Activated T-cell treated with anti-CD3 and anti-CD28 coated beads, Interleukin-2, amount 50 U/mL, for 72 hours (primary cell): ENCODE measurements around the gene TOP1. TPM values are rescaled to one million over a fixed set of nuclear protein-coding genes. Genes with fewer than 3 reads are reported as not detected.

Experiments used
- ATAC-seq, 2 donors: fragments of 150-1000 bp; cut with Tn5 transposase; replicated peaks in 1 of 2; 2 replicates each; pipeline ENCODE4 v1.10.0; 2021; ENCODE audit warnings: moderate library complexity in 2 of 2, mild to moderate bottlenecking in 1 of 2
- DNase-seq, 2 donors: peaks; one replicate each; pipeline ENCODE4 v3.0.0; 2021 to 2022; ENCODE audit warnings: mixed read lengths in 1 of 2
- H3K27ac Mint-ChIP-seq: one replicate; pipeline ENCODE4 v1.8.0; 2022; ENCODE audit warnings: mild to moderate bottlenecking, moderate library complexity, mixed read lengths
- H3K27me3 Mint-ChIP-seq: one replicate; pipeline ENCODE4 v1.8.0; 2022; ENCODE audit warnings: low read depth, mixed read lengths
- H3K36me3 Mint-ChIP-seq, 2 donors: one replicate each; pipeline ENCODE4 v1.8.0; 2022; ENCODE audit warnings: mixed read lengths in 2 of 2, mild to moderate bottlenecking in 1 of 2; ENCODE audit not compliant: insufficient read depth in 2 of 2
- H3K4me1 Mint-ChIP-seq: one replicate; pipeline ENCODE4 v1.8.0; 2022; ENCODE audit warnings: low read depth, mixed read lengths
- H3K4me3 Mint-ChIP-seq, 2 donors: one replicate each; pipeline ENCODE4 v1.8.0; 2022; ENCODE audit warnings: mild to moderate bottlenecking in 2 of 2, mixed read lengths in 2 of 2, moderate library complexity in 2 of 2
- H3K9me3 Mint-ChIP-seq, 2 donors: one replicate each; pipeline ENCODE4 v1.8.0; 2022; ENCODE audit warnings: mixed read lengths in 2 of 2
- total RNA-seq, 2 donors: library from RNA; stranded (reverse); gene quantifications; one replicate each; pipeline ENCODE4 v1.2.3, GENCODE V29; 2022

TOP1 gene
- total RNA-seq, 2 donors from 2014 or later, result 78.7 to 86.1 TPM

DNA sequence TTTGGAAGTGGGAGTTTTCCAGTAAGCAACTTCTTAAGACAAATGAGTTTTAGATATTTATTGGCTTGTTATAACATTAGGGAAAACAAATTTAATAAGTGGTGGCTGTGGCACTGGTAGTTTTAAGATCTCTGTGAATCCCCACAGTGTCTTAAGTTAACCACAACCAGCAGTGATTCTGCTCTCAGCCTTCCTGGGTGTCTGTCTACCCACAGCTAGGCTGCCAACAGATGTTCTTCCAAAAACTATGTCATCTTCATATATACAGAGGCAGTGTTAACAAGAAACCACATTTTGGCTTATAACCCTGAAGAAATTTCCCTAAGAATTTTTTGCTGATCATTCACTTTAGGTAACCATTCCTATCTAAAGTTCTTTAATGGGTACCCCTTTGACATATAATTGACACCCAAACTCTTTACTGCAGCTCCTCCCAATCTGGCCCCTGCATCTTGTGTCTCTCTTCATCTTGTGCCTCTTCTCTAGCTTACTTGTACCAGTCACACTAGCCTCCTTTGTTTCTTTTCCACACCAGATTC, 52.7 kb downstream of the TOP1 start:
- ATAC-seq (peak in 1 of 2 donors; percentile 38), DNase-seq (no peak)
- H3K9me3 Mint-ChIP-seq, result no peaks in the 10 kb centered on the region
- peaks cover 9 to 39% of the 10 kb centered on the region in 2 donors for H3K36me3 Mint-ChIP-seq
- no peak overlapping the region for H3K4me3 Mint-ChIP-seq
- peak overlapping the region; percentile 4 for H3K27ac Mint-ChIP-seq
- H3K27me3 Mint-ChIP-seq, result no peaks in the 10 kb centered on the region
- H3K4me1 Mint-ChIP-seq, result peaks cover 30% of the 10 kb centered on the region

DNA sequence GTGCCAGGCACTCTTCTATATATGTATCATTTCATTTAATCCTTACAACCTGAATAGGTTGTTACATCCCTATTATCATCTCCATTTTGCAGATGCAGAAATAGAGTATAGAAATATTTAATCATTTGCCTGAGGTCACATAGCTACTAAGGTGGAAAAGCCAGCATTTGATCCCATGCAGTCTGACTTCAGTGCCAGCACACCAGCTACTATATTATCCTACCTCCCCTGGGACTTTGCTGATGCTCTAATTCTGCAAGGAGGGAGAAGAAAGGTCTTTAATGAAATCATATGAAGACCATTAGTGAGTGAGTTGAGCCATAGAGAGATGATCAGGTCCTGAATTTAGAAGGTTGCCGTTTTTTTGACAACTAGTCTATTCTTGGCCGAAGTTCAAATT, 53.7 kb downstream of the TOP1 start:
- Mint-ChIP-seq H3K27ac (no peak overlapping the region), H3K9me3 (no peaks in the 10 kb centered on the region), H3K4me3 (no peak overlapping the region), H3K27me3 (no peaks in the 10 kb centered on the region), H3K4me1 (peaks cover 29% of the 10 kb centered on the region), H3K36me3 (peaks cover 9 to 36% of the 10 kb centered on the region in 2 donors)
- ATAC-seq, result no peak
- DNase-seq, result no peak

DNA sequence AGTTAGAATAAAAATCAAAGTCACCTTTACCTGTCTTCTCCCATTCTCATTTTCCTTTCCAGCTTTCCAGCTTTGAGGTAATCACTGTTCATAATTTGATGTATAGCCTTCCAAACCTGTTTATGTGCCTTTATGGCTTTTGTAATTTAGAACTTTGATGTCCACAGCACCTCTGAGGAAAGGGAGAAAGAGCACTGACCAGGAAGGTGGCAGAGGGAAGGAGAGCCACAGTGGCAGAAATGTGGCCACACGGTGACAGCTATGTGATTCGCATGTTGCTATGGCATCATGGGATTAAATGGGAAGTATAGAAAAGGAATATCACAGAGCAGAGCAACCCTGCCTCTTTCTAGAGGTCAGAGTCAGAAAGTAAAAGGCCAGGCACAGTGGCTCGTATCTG, 57.0 kb downstream of the TOP1 start:
- Mint-ChIP-seq H3K9me3 (no peaks in the 10 kb centered on the region), H3K36me3 (peaks cover 5 to 25% of the 10 kb centered on the region in 2 donors), H3K27me3 (no peaks in the 10 kb centered on the region), H3K4me3 (no peak overlapping the region), H3K4me1 (peaks cover 17% of the 10 kb centered on the region), H3K27ac (peak overlapping the region; percentile 11)
- ATAC-seq (no peak), DNase-seq (no peak)

DNA sequence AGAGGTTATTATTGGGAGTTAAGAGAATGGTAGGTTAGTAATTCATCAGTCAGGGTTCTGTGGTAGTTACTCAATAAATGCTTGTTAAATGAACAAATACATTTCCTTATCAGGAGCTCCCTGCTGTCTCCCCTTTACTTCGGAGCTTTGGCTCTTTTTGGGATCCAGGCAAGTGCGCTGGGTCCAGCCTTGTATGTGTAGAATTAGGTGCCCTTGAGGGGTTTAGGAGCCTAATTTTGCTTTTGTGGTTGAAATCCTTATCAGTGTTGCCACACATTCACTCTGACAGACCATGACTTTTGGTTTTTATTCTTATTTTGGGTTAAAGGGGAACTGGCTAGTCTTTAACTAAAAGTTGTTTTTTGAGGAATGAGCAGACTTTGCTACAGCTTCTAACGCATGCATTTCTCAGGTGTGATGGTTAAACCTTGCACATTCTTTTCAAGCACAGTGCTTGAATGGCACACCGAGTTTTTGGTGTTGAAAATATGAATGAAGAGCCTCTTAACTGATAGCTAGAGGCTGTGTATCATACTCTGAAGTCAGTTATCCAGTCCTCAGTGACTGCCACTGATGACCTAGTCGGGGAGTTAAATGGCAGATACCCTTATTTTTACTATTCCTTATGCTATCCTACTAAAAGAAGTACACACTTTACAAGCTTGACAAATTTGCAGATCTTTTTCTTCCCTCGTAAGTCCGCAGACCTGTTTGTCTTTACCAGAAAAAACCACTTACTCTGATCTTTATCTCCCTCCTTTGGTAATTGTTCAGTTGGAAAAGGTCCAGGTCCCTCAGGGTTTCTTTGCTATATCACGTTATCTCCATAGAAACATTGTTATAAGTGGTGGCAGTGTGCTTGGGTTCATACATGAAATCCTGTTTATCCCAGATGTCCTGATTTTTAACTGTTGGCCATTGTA, 58.0 kb downstream of the TOP1 start:
- Mint-ChIP-seq H3K9me3 (no peaks in the 10 kb centered on the region), H3K4me3 (peak overlapping the region in 1 of 2 donors; percentile 19), H3K27ac (peak overlapping the region; percentile 52), H3K27me3 (no peaks in the 10 kb centered on the region), H3K36me3 (peaks cover 3 to 20% of the 10 kb centered on the region in 2 donors), H3K4me1 (peaks cover 17% of the 10 kb centered on the region)
- no peak for ATAC-seq
- DNase-seq, result no peak

DNA sequence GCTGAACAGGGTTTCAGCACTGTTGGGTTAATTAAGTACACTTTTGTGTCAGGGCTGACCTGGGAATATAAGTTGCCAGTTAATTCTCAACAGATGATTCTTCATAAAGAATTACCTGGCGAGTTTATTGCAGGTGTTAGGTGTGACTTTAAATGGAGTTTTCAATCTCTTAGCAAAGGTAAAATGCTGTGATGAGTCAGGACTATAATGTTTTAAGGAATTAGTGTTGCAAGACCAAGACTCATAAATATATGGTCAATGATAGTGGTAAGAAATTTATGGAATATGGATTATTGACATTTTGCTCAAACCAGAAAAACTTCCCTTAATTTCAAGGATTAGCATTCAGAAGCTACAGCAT, 58.7 kb downstream of the TOP1 start:
- H3K27ac Mint-ChIP-seq, result peak overlapping the region; percentile 52
- H3K36me3 Mint-ChIP-seq, result peaks cover 6 to 23% of the 10 kb centered on the region in 2 donors
- H3K9me3 Mint-ChIP-seq, result no peaks in the 10 kb centered on the region
- peaks cover 17% of the 10 kb centered on the region for H3K4me1 Mint-ChIP-seq
- ATAC-seq, result no peak
- no peaks in the 10 kb centered on the region for H3K27me3 Mint-ChIP-seq
- no peak overlapping the region for H3K4me3 Mint-ChIP-seq
- no peak for DNase-seq

DNA sequence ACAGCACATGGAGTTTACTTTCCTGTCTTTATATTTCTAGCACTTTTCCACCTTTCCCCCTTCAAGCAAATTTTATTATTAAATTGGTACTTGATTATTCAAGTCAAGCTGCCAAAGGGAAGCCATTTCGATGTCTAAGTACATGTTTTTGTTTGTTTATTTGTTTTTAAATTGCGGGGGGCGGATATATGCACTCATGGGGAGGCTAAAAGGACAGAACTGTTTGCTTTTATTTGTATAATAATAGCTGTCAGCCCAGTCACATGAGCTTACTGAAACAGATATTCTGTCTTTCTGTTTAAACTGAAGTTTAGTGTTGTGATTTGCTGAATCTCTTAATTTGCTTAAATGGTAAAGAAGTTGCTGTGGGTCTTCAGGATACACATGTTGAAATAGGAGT, 59.2 kb downstream of the TOP1 start:
- Mint-ChIP-seq H3K4me1 (peaks cover 17% of the 10 kb centered on the region), H3K27ac (peak overlapping the region; percentile 31), H3K36me3 (peaks cover 6 to 24% of the 10 kb centered on the region in 2 donors), H3K9me3 (no peaks in the 10 kb centered on the region), H3K27me3 (no peaks in the 10 kb centered on the region), H3K4me3 (no peak overlapping the region)
- ATAC-seq, result no peak
- no peak for DNase-seq

DNA sequence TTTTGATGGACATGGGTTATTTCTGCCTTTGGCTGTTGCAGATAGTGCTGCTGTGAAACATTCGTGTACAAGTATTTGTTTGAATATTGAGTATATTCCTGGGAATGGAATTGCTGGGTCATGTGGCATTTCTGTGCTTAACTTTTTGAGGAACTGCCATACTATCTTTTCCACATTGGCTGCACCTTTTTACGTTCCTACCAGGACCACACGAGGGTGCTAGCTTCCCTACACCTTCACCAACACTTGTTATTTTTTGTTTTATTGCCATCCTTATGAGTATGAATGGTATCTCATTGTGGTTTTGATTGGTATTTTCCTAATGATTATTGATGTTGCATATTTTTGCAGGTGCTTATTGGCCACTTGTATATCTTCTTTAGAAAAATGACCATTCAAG, 60.9 kb downstream of the TOP1 start:
- no peak overlapping the region for H3K27ac Mint-ChIP-seq
- H3K36me3 Mint-ChIP-seq, result peaks cover 10 to 21% of the 10 kb centered on the region in 2 donors
- H3K27me3 Mint-ChIP-seq, result no peaks in the 10 kb centered on the region

DNA sequence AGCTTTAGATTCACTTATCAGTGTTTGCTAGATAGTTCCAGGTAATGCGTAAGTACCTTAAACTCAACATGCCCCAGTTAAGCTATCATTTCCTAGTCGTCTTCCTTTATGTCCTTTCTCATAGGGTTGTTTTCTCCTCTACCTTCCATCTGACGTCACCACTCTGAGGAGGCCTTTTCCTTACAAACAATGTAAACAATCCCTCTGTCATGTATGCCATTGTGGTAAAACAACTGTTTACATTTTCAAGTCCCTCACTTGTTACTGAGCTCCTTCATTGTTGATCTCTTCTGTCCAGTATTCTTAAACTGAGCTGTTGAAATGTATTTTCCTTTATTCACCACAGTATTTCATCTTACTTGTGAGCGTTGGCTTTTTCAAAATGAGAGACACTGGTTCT, 63.3 kb downstream of the TOP1 start:
- no peak overlapping the region for H3K4me3 Mint-ChIP-seq
- no peaks in the 10 kb centered on the region for H3K9me3 Mint-ChIP-seq
- H3K27ac Mint-ChIP-seq, result no peak overlapping the region
- peaks cover 8 to 24% of the 10 kb centered on the region in 2 donors for H3K36me3 Mint-ChIP-seq
- H3K27me3 Mint-ChIP-seq, result no peaks in the 10 kb centered on the region
- DNase-seq (no peak), ATAC-seq (no peak)
- peaks cover 8% of the 10 kb centered on the region for H3K4me1 Mint-ChIP-seq

More for the DNA sequence above, 60.9 kb downstream of the TOP1 start:
- no peaks in the 10 kb centered on the region for H3K9me3 Mint-ChIP-seq
- ATAC-seq, result no peak
- H3K4me1 Mint-ChIP-seq, result peaks cover 19% of the 10 kb centered on the region
- H3K4me3 Mint-ChIP-seq, result no peak overlapping the region
- DNase-seq, result no peak

DNA sequence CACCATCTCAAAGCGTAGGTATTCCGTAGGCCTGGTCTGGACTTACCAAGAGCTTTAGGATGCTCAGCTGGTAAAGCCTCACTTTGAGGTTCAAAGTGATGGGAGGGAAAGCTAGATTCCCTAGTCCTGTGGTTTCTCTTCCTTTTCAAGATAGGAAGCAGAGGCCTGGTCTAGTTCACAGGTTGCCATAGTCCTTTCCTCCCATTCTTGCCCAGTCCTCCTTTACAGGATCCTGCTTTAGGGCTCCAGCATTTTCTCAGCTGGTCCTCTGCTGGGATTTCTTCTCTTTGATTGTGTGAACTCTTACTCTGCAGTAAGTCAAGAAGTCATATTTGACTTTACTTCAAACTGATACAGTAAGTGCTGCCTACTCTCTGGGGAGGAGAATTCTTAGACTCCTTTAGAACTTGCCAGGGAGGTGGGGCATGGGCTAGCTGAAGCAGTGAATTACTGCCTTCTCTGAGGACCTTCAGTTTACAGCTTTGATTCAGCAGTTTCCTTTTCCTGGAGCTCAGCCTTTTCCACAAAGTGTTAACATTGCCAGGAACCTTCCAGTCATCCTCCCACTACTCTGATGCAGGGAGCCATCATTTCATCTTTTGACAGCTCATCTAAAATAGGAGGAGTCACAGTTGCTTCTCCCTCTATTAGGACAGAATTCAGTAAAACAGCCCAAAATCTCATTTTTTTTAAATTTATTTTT, 65.9 kb downstream of the TOP1 start:
- peak overlapping the region; percentile 85 for H3K27ac Mint-ChIP-seq
- H3K36me3 Mint-ChIP-seq, result peaks cover 13 to 40% of the 10 kb centered on the region in 2 donors
- ATAC-seq, result peak; percentile 32 to 86

DNA sequence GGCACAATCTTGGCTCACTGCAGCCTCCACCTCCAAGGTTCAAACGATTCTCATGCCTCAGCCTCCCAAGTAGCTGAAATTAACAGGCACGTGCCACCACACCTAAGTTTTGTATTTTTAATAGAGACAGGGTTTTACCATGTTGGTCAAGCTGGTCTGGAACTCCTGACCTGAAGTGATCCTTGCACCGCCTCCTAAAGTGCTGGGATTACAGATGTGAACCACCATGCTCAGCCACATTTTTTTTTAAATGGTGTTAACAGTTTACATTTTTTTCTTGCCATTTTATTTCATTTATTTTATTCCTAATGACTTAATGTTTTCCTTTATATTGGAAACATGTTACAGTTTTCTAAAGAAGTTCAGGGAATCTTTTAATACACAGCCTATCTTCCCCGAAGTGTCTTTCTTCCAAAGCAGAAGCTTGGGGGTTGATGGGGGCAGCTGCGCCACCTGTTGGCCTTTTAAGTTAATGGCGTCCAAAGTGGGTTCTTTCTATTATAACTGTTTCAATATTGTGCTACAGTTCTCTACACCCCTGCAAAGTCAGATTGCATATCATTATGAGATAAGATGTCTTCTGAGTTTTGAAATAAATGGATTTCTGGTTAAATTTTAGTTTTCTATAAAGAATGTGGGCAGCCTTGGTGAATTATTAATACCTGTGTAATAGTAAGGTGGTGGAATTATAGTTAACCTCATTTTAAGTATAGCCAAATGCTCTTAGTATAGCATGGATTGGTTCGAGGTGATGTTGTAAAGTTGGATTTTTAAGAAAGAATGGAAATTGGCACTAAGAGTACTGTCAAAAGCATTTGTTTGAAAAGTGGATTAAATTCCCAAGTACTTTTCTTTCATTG, 66.7 kb downstream of the TOP1 start:
- peaks cover 5% of the 10 kb centered on the region for H3K4me1 Mint-ChIP-seq

More for the DNA sequence above, 65.9 kb downstream of the TOP1 start:
- Mint-ChIP-seq H3K4me3 (peak overlapping the region in 1 of 2 donors; percentile 15), H3K27me3 (no peaks in the 10 kb centered on the region), H3K9me3 (no peaks in the 10 kb centered on the region), H3K4me1 (peaks cover 5% of the 10 kb centered on the region)
- DNase-seq, result peak in 1 of 2 donors; percentile 21

DNA sequence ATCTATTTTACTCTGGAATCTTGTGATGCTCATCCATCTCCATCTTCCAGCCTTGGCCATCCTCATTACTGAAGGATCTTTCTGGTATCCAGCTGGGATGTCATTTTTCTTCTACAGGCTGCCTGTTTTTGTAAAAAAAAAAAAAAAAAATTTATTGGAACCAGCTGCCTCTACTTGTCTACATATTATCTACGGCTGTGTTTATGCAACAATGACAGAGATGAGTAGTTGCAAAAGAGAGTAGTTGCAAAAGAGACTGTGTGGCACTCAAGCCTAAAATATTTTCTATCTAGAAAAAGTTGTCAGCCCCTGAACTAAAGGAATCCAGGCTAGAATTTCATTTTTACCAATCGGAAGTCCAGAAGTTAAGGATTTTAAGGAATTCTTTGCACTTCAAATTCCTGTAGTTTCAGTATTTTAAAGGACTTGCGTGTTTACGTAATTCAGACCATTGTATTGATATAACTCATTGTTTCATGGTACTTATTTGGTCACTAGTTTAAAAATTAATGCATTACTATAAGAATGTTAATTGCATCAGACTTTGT, 70.2 kb downstream of the TOP1 start:
- ATAC-seq (no peak), DNase-seq (no peak)
- no peak overlapping the region for H3K4me3 Mint-ChIP-seq
- peaks cover 12 to 45% of the 10 kb centered on the region in 2 donors for H3K36me3 Mint-ChIP-seq
- no peaks in the 10 kb centered on the region for H3K9me3 Mint-ChIP-seq
- peaks cover 5% of the 10 kb centered on the region for H3K4me1 Mint-ChIP-seq
- H3K27ac Mint-ChIP-seq, result no peak overlapping the region
- no peaks in the 10 kb centered on the region for H3K27me3 Mint-ChIP-seq

More for the DNA sequence above, 66.7 kb downstream of the TOP1 start:
- H3K36me3 Mint-ChIP-seq, result peaks cover 16 to 46% of the 10 kb centered on the region in 2 donors
- ATAC-seq (peak; percentile 36 to 50), DNase-seq (peak; percentile 43 to 49)
- peak overlapping the region; percentile 63 for H3K27ac Mint-ChIP-seq
- H3K4me3 Mint-ChIP-seq, result no peak overlapping the region
- H3K9me3 Mint-ChIP-seq, result no peaks in the 10 kb centered on the region
- H3K27me3 Mint-ChIP-seq, result no peaks in the 10 kb centered on the region

DNA sequence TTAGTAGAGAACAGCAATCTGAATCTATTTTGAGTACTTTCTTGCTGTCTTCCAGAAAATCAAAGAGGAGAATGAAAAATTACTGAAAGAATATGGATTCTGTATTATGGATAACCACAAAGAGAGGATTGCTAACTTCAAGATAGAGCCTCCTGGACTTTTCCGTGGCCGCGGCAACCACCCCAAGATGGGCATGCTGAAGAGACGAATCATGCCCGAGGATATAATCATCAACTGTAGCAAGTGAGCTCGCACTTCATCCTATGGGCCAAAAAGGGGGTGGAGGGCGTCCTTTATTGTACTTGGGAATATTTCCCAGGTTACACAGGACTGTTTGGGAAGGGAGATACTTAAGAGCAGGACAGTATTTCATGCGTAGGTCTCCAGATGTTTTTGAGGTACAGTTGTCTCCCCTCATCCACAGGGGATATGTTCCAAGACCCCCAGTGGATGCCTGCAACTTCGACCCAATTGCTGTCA, 71.4 kb downstream of the TOP1 start:
- DNase-seq, result no peak
- Mint-ChIP-seq H3K36me3 (peaks cover 15 to 44% of the 10 kb centered on the region in 2 donors), H3K4me3 (no peak overlapping the region), H3K27ac (no peak overlapping the region), H3K4me1 (no peaks in the 10 kb centered on the region), H3K27me3 (no peaks in the 10 kb centered on the region), H3K9me3 (no peaks in the 10 kb centered on the region)
- no peak for ATAC-seq
